PC-3 (cell line): ENCODE measurements around the gene GNPDA1.

Experiments used
- EZH2 ChIP-seq: fragments of 300-600 bp; sonication (generic); IDR thresholded peaks from one replicate; pipeline ENCODE4 v1.6.1; 2017; ENCODE audit warnings: antibody characterized with exemption, mild to moderate bottlenecking, low read length; ENCODE audit not compliant: unreplicated experiment
- EZH2phosphoT487 ChIP-seq: fragments of 300-600 bp; sonication (generic); IDR thresholded peaks from 2 replicates; pipeline ENCODE4 v1.6.1; 2018; ENCODE audit warnings: mild to moderate bottlenecking, antibody characterized with exemption, low read length, borderline replicate concordance
- TF ChIP-seq, protein P1 (sequence below): fragments of 300-600 bp; sonication (generic); conservative IDR thresholded peaks from 2 replicates; pipeline ENCODE4 v1.5.1; 2017; ENCODE audit warnings: antibody characterized with exemption, low read depth, mild to moderate bottlenecking, low read length

DNA sequence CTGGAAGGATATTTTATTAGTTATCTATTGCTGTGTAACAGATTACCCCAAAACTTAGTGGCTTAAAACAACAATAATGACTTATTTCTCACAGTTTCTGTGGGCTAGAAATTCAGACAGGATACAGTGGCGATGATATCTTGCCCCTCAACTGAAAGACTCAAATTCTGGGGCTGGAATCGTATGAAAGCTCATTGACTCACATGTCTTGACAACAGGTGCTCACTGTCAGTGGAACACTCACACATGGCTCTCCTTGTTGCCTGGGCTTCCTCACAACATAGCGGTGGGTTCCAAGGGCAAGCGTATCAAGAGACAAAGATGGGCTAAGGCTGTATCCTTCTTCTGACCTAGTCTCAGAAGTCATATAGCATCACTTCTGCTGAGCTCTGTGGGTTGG lies 3.7 kb upstream of the GNPDA1 start:
- TF ChIP-seq, protein P1, sequence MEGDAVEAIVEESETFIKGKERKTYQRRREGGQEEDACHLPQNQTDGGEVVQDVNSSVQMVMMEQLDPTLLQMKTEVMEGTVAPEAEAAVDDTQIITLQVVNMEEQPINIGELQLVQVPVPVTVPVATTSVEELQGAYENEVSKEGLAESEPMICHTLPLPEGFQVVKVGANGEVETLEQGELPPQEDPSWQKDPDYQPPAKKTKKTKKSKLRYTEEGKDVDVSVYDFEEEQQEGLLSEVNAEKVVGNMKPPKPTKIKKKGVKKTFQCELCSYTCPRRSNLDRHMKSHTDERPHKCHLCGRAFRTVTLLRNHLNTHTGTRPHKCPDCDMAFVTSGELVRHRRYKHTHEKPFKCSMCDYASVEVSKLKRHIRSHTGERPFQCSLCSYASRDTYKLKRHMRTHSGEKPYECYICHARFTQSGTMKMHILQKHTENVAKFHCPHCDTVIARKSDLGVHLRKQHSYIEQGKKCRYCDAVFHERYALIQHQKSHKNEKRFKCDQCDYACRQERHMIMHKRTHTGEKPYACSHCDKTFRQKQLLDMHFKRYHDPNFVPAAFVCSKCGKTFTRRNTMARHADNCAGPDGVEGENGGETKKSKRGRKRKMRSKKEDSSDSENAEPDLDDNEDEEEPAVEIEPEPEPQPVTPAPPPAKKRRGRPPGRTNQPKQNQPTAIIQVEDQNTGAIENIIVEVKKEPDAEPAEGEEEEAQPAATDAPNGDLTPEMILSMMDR, result no peak
- no peak for TF ChIP-seq EZH2
- no peak for TF ChIP-seq EZH2phosphoT487
